GM12872 (cell line): ENCODE measurements around the gene RAD51B.

Source experiments
- CTCF ChIP-seq: IDR thresholded peaks from 3 replicates; pipeline ENCODE4 v1.5.1; 2011; ENCODE audit warnings: low read depth, mild to moderate bottlenecking, low read length, moderate library complexity; ENCODE audit not compliant: insufficient read depth

Gene RAD51B

DNA sequence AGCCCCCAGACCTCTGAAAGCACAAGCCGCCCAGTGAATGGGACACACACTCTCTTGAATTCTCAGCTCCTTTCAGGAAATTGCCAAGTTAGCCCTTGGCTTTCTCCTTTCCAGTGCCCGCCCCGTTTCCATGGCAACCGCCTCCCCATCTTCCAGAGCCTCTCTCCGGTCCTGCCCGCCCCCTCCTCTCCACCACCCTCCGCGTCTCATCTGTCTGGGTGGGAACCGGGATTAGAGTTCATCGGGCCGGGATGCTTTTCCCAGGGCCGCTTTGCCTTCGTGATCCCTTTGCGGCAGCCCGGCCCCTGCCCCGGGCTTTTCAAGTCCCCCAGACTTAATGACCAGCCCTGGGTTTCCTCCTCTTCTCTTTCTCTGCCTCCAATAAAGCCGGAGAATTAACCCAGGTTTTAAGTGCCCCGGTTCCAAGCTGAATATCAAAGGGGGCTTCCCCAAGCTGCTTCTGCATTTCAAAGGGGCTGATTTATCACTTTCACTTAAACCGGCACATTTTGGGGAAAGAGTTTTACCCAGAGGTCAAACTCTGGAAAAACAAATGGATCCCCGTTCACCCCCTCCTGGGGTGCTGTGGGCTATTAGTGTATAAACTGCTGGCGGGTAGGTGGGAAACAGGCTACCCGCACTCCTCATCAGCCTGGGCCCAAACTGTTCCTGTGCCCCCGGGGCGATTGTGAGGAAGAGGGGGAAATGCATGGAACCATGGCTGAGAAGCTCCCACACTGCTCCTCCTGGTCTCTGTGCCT, 871.6 kb downstream of the RAD51B start:
- TF ChIP-seq CTCF: no peak

DNA sequence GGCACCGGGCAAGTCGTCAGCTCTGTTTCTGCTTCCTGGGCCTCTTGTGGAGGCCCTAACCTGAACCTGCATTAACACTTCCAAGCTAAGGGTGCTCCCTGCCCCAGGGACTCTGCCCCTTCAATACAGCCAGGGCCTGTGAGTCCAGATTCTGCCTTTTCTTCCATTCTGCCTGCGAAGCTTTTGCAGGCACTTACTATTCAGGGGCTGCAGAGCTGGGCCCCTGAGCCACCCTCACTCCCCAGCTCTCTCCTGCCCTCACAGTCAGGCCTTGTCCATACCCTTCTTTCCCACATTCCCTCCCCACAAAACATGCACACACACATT, 872.2 kb downstream of the RAD51B start:
- no peak for TF ChIP-seq CTCF

DNA sequence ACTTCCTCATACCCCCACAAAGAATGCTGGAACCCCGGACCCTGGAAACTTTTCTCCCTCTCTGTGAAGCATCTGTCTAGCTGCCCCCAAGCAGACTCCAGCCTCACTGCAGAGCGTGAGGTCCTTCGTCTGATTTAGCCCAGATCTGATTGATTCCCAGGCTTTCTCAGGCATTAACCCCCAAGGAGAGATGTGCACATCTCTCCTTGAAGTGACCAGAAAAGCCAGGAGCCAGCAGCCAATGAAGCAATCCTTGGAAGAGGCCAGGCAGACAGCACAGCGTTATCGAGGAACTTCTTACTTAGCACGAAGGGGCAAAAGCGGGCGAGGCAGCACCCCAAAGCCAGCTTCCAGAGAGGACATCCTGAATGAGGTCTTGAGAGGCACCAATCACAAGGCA, 872.6 kb downstream of the RAD51B start:
- no peak for TF ChIP-seq CTCF

- TF ChIP-seq CTCF: no peak
These were observed 873.6 kb downstream of the RAD51B start for GRCh38 chr14:68692916-68693771.

DNA sequence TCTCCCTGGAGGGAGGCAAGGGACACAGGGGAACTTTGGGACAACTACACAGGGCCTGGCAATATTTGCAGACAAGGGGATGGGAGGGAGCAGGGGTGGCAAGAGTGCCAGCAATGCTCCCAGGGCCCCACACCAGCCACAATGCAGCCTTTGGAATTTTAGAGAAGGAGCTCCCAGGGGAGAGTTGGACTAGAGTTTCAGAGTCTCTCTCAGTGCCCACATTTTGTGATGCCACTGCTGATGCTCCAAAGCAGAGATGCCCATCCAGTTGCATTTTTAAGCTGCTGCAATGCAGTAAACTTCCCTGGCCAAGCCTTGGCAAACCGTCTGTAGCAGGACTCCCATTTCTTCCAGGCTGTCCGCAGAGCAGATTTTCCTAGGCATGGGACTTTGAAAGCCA, 874.3 kb downstream of the RAD51B start:
- TF ChIP-seq CTCF: no peak

DNA sequence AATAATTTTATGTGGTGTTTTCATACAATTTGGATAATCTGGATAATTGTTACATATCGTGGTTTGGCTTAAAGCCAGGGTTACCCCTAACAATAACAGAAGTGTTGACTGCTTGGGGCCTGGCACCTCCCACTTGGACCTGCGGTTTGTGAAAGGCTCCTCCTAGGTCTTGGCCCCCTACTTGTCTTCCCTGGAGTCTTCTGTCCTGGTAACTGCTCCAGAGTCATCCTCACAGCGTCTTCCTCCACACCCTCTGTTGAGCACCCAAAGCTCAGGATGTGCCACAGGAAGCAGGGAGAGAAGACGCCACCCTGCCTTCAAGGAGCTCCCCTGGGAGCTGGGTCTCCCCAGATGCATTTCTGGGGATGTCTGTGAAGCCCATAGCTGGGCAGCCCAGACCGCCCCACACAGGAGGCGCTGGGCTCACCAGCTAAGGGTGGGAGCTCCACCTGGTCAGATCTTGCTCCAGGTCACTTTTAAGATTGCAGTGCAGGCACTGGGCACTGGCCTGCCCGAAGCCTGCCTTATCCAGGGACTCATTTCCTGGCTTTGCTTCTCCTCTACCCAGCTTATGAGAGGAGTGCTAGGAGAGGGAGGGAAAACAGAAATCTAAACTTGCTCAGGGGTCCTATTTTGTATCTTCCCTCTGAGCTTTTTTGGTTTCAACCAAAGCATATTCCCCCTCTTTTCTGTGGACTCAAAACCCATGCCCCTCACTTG, 875.1 kb downstream of the RAD51B start:
- no peak for TF ChIP-seq CTCF

GRCh38 chr14:68695326-68695768, 875.8 kb downstream of the RAD51B start:
- no peak for TF ChIP-seq CTCF
